ENCODE results near the gene ZNF687.

Gene ZNF687

DNA sequence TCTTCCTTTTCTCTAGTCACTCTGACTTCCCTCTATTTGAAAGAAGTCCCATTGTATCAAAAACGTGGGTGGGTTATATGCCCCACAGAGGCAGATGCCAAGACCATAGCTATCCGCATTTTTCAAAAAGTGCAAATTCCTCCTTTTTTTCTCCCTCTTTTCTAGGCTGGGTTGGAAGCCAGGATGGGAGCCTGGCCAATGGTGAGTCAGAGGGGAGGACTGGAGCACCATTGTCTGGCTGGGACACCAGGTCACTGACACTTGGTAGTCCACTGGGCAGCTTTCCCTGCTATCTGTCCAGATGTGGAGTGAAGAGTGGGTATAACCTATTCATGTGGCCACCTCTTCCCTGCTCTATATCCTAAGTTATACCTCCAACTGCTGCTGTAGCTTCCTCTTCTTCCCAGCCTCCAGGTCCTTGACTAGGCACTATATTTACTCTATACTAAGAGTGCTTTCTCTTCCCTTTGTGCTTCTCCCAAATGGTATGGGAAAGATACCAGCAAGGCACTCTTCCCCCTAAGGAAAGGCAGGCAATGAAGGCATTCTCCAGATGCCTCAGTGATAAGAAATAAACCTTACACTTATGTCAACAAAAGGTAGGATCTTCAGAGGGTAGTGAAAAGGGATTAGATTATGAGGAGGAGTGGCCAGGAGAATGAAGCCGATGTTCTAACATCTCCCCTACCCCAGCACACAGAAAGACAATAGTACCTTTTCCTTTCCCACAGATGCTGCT is 32.2 kb downstream of the ZNF687 start:
- DNase-seq (ENCODE audit: low spot score) = no peak

DNA sequence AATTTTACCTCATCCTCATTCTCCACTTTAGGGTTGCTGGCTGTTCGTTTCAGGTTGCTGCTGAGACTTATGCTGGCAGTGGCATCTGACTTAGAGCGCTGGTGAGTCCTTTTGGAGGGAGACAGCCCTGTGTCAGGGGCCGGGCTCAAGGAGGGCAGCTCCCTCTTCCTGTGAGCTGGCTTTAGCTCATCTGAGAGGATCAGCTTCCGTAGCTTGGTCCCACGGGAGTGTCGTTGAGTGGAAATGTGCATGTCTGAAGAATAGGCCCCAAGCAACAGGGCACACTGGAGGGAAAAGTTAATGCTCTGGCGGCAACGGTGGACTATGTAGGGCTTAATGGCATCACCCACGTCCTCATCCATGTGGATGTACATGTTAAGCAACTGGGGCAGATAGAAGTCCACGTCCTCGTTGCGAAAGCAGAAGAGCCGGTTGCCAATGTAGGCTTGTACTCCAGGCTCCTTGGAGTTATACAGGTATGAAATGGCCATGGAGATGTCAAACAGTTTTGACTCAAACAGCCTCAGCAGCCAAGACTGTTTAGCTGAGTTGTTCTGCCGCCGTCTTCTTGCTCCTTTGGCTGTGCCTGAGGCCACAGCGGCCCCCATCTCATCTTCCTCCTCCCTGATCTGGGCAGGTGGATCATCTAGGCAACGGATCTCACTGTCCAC is 33.6 kb downstream of the ZNF687 start:
- DNase-seq (ENCODE audit: low spot score) = no peak

DNA sequence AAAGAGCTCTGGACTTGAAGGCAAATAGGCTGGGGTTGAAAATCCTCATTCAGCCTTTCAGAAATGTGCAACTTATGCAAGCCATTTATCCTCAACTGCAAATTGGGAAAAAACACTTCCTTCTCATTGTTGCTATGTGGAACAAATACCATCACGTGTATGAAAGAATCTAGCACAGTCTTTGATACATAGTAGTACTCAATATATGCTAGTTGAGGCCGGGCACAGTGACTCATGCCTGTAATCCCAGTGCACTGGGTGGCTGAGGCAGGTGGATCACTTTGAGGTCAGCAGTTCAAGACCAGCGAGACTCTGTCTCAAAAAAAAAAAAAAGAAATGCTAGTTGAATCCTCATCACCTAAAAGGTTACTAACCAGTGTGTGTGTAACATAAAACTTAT is 36.9 kb downstream of the ZNF687 start:
- no peak for DNase-seq (ENCODE audit: low spot score)

DNA sequence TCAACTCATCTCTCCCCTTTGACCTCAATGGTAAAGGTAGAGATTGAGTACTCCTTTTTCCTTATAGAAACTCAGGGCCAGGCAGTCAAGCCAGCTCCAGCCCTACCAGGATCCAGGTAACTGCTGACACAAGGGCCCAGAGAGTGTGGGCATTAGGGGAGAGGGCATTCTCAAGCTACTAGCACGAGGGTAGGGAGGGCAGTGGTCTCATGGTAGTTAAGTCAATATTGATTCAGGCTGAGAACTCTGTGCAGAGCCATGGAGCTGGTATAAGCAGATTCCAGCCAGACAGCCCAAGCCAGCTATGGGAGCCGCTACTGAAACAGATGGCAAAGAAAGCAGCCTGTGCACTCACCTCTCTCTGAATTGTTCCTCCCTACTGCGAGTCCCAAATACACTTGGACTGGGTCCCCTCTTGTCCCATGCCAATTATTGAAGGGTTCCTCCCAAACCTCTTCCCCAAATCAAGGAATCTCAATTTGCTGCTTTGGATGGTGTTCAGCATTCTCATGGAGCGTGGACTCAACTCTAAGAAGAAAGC is 42.4 kb downstream of the ZNF687 start:
- DNase-seq (ENCODE audit: low spot score) = no peak

DNA sequence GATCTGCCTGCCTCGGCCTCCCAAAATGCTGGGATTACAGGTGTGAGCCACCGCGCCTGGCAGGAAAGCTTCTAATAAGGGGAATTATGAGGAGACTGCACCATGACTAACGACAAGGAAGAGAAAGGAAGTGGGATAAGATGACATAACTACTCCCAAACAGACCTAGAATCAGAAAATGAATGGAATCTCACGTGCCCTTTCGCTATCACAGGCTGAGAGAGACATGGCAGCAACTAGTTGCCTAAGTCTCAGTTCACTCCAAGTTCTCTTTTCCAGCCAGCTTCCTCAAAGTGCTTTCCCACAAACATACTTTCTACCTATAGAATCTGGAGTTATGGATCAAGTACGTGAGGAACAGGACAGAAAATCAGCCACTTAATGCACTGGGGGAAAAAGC is 43.1 kb downstream of the ZNF687 start:
- DNase-seq (ENCODE audit: low spot score) = no peak

DNA sequence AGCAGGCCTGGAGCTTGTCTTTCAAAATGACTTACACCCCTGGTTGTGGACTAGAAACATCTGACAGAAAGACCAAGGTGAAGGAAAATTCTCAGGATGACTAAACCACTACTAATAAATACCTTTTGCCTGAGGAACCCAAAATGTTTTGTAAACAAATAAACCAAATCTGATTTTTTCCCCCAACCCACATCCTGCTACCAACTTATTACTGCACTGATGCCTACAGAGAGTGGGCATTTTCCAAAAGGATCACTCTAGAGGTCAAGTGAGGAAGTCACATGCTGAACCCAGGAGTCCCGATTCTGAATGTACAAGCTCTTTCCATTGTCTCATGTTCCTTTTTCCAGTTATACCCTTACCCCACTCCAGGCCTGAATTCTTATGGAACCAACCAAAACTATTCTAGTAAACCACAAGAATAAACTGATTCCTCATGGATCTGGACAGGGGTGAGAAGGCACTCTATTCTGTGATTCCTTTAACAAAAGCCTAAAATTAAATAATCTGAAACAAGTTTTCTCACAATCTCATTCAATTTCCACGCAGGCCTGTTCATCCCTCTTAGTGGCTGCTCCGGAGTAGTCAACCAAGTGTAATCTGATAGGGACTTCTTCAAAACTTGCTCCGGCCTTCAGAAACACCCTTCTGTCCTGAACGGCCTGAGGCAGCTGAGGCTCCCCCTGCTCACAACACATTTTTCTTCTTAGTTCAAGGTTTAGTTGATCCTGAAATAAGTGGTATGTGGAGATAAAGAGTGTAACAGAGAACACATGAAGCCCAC is 43.7 kb downstream of the ZNF687 start:
- no peak for DNase-seq (ENCODE audit: low spot score)

DNA sequence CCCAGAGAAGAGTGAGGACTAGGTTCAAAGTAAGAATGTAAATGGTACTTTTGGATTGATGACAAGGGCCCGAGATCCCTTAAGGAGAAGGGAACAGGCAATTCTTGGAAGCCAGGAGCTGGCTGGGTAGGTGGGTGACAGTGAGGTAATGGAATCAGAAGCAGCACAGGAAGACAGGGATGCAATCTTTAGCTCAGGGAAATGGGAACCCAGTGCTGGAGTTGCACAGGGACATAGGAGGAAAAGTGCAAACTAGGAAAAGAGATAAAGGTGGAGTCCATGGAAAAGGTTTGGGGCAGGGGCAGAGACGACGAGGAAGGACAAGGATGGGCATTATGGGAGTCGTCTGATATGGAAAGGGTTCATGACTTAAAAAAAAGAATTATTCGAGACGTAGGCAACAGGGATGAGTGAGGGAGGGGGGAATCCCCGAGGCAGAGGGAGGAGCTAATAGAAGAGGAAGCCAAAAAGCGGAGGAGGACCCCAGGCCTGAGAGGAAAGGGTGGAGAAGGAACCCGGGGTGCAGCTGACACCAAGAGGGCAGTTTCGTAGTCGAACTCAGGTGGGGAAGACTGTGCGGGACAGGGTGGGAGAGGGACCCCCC is 44.6 kb downstream of the ZNF687 start:
- peak; percentile 57 for DNase-seq (ENCODE audit: low spot score)

DNA sequence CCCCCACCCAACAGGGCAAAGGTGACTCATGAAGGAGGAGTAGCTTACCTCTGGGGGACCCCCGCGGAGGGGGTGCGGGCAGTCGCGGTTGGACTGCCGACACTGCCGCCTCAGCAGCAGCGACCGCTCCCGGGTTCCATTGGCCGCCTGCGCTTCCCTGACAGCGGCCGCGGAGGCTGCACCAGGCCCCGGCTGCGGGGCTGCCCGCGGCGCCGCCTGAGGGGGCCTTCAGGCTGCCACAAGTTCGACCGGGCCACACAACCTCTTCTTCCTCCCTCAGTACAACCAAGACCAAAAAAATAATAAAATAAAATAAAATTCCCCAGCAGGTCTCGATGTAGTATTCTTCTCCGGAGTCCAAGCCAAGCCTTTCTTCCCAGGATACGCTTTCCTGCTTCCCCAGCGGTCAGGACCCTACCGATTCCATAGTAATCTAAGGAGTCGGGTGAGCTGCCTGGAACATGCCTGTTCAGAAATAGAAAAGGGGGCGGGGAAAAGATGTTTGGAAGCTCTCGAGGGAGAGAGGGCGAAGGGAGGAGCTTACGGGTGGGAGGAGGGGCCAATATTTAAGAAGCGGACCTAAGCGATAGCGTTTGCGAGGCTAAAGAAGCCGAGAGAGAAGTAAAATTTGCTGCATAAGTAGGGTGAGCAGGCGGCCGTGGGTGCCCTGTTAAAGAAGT is 45.3 kb downstream of the ZNF687 start, which contains the start of gene PI4KB:
Gene PI4KB (minus strand): TSS at position 194 of the 680 bp plus-strand sequence. CDS start 10,935 bp downstream, outside the sequence.
- DNase-seq (ENCODE audit: low spot score) = peak; percentile 99

DNA sequence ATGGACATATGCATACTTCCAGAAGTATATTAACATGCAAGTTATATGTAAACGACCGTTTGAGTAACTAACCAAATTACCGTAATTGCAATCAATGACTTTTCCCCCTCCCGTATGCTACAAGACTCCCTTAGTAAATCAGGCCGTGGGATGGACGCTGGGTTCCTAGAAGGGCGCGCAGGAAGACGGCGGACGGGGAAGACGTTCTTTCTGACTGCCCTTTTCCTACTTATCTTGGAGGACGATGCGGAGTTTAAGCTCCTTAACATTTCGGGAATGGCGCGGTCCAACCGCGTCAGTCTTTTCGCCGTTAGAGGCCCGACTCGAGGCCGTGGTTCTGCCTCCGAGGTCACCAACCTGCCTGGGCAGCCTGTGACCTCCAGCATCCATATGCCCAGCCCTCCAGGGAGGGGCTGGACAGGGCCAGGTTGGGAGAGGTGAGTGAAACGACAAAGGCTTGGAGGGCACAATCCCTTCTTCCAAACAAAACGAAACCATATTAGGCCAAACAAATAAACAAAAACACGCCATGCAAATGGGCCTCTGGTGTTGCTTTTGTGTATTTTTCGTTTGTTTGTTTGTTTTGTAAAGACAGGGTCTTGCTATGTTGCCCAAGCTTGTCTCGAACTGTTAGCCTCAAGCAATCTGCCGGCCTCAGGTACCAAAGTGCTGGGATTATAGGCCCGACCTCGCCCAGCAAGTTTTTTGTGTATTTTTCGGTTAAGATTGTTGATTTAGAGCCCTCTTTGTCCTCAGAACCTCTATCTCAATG is 46.0 kb downstream of the ZNF687 start:
- DNase-seq (ENCODE audit: low spot score) = no peak

DNA sequence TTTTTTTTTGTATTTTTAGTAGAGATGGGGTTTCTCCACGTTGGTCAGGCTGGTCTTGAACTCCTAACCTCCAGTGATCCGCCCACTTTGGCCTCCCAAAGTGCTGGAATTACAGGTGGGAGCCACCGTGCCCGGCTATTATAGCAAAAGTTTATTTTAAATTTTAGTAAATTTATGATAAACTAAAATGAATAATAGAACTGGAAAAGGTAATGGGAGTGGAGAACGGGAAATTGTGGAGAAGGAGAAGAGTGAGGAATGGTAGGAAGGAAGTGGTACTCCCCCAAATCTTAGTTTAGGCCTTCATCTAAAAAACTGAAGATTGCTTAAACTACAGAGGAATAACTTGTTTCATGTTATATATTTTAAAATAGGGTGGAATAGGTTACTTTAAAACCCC is 52.7 kb downstream of the ZNF687 start:
- no peak for DNase-seq (ENCODE audit: low spot score)

DNA sequence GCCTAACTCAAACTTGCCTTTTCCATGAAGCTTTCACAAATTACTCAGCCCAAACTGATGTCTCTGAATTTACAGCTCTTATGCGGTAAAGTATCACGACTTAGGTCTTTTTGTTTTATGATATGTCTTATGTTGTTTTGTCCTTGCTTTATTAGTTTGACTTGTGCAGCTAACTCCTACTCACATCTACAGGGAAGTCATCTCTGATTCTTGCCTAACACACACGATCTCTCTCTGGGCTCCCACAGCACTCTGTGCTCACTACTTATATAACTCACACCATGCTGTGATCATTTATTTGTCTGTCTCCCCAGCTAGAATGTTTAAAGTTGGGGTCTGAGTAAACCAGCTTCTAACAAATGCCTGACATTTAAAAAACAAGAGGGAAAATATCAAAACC is 54.5 kb downstream of the ZNF687 start:
- peak; percentile 2 for DNase-seq (ENCODE audit: low spot score)

DNA sequence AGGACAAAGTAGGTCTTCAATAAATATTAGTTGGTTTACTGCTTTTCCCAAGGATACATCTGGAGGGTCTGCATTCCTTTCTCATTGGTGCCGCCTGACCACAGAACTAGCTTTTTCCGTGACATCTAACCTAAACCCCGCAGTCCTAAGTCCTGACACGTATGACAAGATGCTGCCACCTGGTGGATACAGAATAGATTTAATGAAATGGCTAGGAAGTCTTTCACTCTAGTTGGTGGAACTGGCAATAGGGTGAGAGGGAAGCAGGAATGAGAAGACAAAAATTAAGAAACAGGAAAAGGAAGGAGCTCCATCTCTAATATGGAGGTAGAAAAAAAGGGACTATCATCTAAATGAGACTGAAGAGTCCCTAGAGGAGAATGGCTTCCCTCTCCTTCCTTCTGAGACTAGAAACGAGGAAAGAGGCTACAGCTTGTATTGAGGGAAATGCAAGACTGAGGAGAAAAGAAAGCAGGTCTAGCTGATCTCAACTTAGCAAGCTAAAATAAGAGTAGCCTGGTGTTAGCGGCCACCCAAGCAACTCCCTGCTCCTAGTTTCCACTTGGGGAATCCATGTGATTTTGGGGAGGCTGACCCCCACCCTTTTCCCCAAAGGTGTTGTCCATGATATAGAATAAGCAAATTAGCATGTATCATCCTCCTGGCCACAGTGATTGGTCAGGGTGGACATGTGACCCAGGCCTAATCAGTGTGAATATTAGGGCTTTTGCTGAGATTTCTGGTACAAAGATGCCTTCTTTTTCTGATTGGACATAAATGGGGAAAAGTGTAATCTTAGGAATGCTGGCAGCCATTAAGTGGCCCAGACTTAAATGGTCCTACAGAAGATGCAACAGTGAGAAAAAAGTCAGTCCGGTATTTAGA is 59.0 kb downstream of the ZNF687 start:
- peak; percentile 89 for DNase-seq (ENCODE audit: low spot score)

All from hematopoietic multipotent progenitor cell treated with erythropoietin and hydrocortisone succinate and interleukin-3 and kit ligand, for 15 days (in vitro differentiated cells).